HG03571 (cell line): ENCODE data around the gene IL1RN.

Source experiments
- ATAC-seq: cut with Tn5 transposase; IDR thresholded peaks from one replicate; pipeline ENCODE4 v1.9.1; 2021; ENCODE audit not compliant: unreplicated experiment

Gene IL1RN

DNA sequence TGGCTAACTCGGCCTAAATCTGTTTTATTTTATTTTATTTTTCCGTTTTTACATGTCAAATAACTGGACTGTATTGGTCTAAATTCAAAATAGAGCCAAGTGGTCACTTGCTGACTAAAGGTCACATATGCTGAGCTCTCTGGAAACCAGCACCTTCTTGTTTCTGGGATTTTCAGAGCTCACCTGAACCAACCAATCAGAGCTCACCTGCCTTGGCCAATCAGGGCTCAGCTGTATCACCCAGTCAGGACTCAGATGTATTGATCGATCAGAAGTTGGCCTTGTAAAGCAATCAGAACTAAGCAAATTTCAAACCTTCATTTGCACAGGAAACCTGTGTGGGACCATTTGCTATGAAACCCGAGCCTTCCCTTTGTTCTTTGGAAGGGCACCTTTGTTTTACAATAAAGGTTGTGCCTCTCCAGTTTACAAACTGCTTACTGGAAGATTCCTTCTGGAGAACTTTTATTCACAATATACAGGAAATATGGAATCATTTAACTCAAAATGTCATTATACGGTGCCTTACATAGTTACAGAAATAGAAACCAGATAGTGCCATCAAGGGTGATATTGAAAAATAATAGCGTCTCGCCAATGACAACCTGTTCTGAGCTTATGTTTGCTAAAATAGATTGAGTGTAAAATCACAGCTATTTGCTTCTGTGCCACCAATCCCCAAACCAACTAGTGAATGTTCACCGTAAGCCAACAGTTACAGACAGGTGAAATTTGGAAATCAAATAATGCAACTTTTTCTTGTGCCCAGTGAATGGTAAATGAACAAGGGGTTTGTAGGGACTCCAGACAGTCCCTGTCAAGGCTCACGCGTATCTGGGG lies 29.1 kb downstream of the IL1RN start:
- no peak for ATAC-seq

DNA sequence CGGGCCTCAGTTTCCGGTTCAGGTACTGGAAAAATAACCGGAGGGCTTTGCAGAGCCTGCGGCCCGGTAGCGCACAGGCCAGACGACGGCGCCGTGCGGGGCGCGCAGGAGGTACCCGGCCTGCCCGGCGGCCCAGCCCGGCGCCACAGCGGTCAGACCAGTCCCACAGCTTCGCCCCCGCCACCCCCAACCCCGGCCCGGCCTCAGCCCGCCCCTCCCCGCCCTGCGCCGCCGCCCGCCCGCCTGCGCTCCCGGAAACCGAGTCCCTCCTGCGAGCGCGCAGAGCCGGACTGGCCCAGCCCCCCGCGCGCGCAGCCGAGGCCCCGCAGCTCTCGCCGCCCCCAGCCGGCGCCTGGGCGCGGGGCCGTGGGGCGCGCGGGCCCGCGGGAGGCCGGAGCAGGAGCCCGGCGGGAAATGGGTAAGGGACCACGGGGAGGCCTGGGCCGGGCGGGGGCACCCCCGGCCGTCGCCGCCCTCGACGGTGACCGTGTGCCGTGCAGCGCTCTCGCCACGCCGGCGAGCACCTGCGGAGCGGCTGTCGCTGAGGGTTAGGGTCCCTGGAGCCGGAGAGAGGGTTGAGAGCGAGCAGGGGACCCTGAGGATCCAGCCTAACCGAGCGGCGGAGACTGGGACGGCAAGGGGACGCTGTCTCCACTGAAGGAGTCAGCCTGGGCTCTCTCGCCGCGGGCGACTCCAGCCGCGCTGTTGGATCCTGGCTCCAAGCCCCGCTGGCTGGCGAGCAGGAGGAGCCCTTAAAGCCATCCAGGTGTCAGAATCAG lies 29.9 kb downstream of the IL1RN start:
- peak; percentile 59 for ATAC-seq

DNA sequence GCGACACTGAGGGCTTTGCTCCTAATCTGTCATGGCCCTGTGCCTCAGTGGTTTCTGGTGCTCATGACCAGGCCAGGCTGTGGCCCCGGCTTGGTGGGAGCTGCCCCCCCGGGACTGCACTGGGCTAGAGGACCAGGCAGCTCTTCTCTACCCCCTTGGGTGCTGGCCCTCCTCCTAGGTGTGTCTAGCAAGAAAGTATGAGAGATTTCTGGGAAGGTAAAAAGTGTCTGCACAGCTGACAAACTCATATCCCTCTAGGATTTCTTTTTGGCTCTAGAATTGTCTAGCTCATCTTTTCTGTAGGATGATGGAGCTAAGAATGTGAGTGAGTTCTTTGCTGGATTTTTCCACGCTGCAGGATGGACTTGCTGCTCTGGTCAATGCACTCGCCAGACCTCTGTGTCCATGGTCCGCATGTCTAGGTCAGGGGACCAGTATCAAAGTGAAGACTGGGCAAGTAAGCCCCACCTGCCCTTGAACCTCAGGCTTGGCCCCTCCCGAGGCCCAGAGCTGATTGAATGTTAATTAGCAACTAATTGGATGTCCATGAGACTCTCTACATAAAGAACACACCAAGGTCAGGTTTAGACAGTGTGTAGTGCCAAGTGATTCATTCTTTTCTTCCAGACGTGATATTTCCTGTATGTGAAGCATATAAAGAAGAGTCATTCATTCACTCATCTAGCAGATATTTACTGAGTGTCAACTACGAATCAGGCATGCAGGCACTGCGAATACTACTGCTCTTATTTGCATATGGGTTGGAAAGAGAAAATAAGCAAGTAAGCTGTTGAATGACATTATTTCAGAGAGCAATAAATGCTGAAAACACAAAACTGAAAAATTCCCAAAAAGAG lies 30.7 kb downstream of the IL1RN start:
- ATAC-seq = no peak

DNA sequence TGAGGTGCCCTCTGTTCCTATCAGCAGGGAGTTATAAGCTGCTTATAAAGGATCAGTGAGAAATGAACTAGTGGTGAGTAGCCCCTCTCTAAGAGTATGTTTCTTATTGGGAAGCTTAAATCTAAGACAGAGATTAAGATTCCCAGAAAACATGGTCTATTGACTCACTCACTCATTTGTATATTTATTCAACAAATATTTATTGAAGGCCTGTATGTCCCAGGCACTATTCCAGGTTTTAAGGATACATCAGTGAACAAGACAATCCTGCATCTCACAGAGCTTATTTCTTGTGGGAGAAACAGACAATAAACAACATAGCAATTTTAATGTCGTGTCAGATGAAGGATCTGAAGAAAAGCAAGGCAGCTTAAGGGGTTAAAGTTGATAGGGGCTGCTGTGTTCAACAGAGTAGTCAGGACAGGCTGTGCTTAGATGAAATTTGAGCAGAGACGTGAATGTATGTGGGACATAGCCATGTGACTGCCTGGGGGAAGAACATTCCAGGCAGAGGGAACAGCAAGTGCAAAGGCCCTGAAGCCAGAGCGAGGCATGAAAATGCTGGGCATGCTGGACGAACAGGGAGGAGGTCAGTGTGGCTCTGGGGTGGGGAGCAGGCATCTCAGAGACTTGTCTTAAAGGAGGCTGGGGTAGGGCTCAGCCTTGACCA lies 31.6 kb downstream of the IL1RN start:
- ATAC-seq = no peak

DNA sequence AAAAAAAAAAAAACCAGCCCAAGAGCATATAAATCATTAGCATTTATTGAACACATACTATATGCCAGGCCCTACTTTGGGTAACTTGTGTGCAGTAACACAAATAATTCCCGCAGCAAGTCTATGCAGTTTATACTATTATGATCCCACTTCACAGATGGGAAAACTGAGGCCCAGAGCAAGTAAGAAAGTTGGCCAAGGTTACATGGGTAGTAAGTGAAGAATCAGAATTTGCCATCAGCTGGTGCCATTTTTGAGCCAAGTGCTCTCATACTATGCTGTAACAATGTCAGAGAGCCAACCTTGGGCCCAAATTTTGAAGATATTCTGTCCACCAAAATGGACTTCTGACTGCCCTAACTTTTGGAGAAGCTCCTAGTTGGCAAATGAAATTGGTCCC lies 32.9 kb downstream of the IL1RN start:
- ATAC-seq = no peak

DNA sequence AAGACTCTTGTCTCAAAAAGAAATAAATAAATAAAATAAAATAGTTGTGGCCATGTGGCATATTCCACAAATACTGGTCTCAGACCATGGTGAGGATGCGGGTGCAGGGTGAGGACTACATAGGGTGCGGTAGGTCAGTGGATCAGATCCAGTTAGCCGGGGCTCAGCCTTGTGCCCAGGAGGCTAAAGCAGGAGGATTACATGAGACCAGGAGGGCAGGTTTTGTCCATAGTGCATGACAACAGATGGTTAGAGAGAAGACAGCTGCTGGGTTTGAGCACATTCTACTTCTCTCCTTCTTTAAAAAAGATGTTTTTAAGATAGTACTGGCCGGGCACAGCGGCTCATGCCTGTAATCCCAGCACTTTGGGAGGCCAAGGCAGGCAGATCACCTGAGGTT lies 33.6 kb downstream of the IL1RN start:
- no peak for ATAC-seq

DNA sequence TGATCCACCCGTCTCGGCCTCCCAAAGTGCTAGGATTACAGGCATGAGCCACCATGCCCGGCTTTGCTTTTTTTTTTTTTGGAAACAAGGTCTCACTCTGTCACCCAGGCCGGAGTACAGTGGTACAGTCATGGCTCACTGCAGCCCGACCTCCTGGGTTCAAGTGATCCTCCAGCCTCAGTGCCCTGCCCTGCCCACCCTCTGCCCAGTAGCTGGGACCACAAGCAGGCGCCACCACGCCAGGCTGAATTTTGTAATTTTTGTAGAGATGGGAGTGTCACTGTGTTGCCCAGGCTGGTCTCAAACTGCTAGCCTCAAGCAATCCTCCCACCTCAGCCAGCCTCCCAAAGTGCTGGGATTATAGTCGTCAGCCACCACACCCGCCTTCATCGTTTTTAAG lies 34.8 kb downstream of the IL1RN start:
- ATAC-seq = no peak

DNA sequence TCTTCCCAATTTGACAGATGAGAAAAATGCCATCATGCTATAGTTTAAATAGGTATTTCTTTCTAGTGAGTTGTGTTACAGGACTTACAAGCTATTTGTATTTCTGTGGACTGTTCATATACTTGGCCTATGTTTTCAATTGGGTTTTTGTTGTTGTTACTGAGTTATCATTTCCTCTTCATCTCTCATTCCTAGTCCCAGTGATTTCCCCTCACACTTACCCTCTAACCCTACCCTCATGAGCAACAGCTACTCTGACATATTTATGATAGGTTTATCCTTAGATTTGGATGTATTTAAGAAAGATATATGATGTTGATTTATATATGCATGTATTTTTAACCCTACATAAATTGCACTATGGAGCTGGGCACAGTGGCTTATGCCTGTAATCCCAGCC lies 35.5 kb downstream of the IL1RN start:
- no peak for ATAC-seq

DNA sequence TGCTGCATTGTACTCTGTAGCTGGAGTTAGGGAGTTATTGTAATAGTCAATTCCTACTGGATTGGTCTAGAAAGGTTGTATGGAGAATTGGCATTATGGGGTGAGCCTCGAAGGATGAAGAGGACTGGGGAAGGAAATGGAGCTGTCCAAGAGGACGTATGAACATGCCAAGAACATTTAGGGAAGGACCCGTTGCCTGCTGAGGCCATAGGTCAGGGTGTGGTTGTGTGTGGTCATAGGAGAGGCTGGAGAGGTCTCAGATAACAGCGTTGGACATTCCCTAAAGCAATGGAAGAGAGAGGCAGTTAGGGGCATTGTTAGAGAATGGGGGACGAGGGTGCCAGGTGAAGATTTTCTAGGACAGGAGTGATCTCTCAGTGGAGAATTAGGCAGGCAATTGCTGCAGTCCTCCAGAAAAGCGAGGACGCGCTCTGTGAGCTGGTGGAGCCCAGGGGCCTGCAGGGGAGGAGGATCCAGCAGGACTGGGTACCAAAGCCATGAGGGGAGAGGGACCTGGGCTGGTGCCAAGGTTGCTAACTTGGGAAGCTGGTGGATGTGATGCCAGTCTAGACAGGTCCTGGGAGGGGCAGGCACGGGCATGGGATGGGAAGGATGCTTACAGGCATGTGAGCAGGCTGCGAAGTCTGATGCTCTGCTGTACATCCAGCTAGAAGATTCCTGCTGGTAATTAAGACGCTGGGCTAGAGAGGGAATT lies 37.0 kb downstream of the IL1RN start:
- no peak for ATAC-seq

DNA sequence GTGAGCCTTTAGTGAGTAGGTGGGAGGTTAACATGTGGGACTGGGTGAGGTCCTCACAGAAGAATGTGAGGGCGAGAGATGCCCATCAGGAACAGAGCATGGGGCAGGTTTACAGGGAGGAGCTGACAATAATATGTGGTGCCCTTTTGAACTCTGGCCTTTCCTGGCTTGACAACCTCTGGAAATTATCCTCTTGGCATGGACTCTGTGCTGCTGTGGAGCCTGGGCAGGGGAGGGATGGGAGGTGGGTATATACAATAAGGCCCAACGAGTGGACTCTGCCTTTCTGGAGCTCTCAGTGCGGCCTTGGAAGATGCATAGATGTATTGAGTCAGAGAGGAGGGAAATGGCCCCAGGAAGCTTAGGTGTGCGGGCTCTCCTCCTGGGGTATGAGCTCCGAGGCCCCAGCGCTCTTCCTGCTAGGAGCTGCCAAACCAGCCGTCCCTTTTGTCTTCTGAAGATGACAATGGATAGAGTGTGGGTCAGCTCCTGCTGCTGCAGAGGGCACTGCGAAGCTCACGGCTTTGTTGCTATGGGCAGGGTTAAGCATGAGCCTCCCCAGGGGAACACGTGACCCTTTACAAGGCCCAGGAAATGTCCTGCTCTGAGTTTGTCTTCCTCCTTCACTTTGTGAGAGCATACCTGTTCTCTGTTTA lies 37.7 kb downstream of the IL1RN start:
- ATAC-seq = no peak

DNA sequence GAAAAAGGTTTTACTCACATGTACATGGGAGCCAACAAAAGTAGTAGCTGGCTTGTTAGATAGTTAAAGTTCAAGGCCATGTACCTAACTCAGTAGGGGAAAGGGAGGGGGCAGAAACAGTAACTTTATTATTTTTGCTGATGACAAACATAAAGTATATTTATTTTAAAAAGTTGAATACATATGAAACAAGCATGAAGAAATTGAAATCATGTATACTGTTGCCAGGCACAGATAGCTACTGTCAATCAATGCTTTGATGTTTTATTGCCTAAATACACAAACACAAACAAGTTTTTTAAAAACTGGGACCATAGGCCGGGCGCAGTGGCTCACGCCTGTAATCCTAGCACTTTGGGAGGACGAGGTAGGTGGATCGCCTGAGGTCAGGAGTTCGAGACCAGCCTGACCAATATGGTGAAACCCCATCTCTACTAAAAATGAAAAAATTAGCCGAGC lies 38.8 kb downstream of the IL1RN start:
- ATAC-seq = no peak

DNA sequence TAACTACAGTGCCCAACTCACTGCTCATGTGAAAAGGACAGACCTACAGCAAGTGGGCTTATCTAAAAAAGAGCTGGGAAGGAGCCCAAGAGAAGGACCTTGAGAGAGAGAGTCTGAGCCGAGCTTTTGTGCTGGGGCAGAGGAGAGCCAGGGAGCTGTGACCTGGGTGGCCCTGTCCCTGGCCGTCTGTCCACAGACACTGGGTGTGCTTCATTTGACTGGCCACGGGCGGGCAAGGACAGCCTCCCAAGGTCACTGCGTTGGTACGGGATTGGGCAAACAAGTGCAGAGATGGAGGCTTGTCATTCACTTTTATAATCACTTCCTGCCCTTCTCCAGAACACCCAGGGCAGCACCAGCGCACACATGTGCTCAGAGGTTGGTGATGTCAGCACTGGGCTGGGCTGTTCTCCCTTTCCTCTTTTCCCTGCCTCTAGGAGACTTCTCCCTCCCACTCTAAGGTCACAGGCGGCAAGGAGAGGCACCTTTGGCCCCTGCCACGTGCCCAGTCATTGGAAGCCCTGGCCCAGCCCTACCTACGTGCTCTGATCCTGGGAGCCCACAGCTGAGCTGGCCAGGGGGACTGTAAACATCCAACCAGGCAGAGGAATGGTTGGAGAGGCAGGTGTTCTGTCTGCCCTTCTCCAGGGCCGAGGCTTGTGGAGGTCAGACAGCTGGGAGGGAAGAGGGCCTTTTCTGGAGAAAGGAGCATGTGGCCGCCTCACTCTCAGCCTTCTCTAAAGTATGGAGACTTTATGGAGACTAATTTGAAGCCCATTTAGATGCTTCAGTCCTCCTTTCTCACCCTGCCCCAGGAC lies 39.9 kb downstream of the IL1RN start:
- no peak for ATAC-seq

DNA sequence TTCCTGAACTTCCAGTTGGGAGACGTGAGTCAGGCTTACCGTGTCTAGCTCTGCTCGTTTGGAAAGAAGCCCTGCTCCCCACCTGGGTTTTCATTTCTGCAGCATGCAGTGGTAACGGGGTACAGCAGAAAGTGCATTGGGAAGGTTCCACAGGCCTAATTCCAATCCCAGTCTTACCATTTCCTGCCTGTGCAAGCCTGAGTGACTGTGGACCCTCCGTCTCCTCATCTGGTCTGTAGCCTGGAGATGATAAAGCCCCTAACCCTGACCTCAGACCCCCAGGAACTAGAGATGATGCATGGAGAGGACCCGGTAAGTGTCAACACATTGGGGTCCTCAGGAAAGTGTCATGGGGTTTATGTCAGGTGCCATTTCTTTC lies 40.6 kb downstream of the IL1RN start:
- ATAC-seq = no peak

DNA sequence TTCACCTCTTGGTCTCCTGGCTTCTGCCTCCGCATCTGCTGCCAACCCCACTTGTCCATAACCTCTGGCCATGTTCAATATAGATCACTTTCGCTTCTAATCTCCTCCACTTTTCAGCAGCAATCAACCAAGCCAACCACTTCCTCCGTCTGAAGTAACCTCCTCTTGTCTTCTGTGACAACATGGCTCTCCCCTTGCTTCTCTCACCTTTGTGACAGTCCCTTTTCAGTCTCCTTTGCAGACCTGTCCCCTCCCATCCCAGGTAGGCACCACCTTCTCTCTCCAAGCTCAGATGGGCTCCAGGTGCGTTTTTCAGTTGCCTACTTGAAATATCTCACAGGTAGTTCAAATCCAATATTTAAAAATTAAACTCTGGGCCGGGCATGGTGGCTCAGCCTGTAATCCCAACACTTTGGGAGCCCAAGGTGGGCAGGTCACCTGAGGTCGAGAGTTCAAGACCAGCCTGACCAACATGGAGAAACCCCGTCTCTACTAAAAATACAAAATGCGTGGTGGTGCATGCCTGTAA lies 41.7 kb downstream of the IL1RN start:
- ATAC-seq = no peak

DNA sequence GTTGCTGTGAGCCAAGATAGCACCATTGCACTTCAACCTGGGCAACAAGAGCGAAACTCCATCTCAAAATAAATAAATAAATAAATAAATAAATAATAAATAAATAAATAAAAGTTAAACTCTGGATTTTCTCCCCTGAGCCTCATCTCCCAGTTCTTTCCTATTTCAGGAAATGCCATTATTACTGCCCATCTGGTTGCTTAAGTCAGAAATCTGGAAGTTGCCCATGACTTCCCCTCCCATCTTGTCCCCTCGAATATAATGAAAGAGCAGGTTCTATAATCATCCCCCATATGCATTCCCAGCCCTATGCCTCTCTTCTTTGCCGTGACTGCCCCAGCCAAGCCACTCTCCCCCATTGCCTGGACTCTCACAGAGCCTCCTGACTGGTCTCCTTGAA lies 42.2 kb downstream of the IL1RN start:
- no peak for ATAC-seq

DNA sequence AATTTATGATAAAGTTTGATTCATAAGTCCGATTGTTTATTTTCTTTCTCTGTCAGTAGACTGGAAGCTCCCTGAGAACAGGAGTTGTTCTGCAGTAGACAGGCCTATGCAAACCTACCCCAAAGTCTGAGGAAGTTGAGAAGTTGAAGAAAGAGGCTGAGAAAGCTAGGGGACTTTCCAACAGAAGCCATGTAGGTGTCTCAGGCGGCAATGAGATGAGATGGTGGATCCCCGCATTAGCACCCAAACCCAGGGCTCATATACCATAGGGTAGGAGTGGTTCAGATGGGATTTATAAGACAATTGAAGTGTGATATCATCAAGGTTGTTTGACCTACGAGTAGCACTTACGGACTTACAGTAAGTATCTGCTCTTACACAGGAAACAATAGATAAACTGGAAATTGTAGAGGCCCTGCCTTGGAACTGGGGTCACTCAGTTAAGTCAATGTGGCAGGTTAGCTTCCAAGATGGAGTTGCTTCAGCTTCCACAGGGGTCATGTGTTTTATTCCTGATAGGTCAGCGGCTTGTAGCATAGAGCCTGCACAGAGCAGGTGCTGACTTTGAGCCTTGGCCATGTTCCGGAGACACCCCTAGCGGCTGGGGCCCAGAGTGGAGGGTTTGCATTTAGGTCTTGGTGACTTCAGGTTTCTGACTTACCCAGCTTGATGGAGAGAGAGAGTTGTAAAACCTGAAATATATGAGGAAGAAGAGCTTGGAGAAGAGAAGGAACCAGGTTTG lies 44.1 kb downstream of the IL1RN start:
- ATAC-seq = no peak

DNA sequence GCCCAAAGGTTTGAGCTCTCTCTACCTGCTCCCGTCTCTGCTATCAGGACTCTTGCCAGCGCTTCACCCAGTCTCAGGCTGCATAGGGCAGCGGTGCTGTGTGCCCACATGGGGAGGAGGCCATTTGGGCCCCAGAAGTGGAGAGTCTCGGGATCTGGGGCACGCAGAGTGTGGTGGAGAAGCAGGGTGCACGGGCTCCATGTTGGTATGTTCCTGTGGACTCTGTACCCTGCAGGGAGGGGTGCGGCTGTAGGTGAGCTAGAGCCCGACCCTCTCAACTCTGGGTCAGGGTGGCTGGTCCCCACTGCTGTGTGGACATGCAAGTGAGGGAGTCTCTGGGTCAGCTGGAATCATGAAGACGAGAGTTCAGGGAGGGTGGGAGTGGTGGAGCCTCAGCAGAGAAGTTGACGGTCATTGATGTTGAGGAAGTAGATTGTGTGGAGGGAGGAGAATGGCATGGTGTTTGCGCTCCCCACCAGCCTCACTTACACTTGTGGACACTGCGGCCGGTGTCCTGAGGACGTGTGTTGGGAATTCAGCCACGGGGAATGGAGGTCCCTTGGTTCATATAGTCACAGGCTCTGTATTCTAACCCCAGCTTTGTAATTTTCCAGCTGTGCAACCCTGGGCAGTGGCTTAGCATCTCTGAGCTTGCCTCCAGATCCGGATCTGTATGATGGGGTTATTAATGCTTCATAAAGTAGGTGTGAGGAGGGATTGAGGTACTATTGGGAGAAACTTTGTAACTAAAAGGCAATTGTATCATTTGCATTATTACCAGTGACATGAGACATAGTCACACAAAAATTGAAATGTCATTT lies 45.5 kb downstream of the IL1RN start:
- ATAC-seq = no peak
